ENCODE measurements around the gene TMEM132D. TPM values are rescaled to one million over a fixed set of nuclear protein-coding genes. Genes with fewer than 3 reads are reported as not detected.

Gene TMEM132D
- total RNA-seq, 4 donors from 2014 or later = 0.35 TPM; not detected in 3

- no peaks in the 10 kb centered on the region for H3K36me3 ChIP-seq
- no peak for TF ChIP-seq CTCF (IDR thresholded peaks at IDR 0.05)
- TF ChIP-seq POLR2A (IDR thresholded peaks at IDR 0.05) = no peak
- H3K27ac ChIP-seq = no peak overlapping the region
- H3K4me1 ChIP-seq = no peaks in the 10 kb centered on the region
- H3K27me3 ChIP-seq = no peaks in the 10 kb centered on the region
- no peak for DNase-seq
- no peaks in the 10 kb centered on the region for H3K9me3 ChIP-seq
- no peak overlapping the region for H3K4me3 ChIP-seq
- intact Hi-C loops (cut with DNase I; ENCODE audit: low total_unique reads) = no loop called here
Measured at GRCh38 chr12:129704232-129704830, 199.5 kb downstream of the TMEM132D start.

GRCh38 chr12:129701631-129702101, 202.2 kb downstream of the TMEM132D start:
- no peak for DNase-seq
- no peak overlapping the region for H3K27ac ChIP-seq
- no peaks in the 10 kb centered on the region for H3K9me3 ChIP-seq
- no peaks in the 10 kb centered on the region for H3K36me3 ChIP-seq
- no peaks in the 10 kb centered on the region for H3K27me3 ChIP-seq
- no peak overlapping the region for H3K4me3 ChIP-seq
- H3K4me1 ChIP-seq = no peaks in the 10 kb centered on the region
- intact Hi-C loops (cut with DNase I; ENCODE audit: low total_unique reads) = no loop called here
- TF ChIP-seq POLR2A (IDR thresholded peaks at IDR 0.05) = no peak
- TF ChIP-seq CTCF (IDR thresholded peaks at IDR 0.05) = no peak

- no peak for DNase-seq
- Histone ChIP-seq H3K4me3 (no peak overlapping the region), H3K36me3 (no peaks in the 10 kb centered on the region), H3K9me3 (no peaks in the 10 kb centered on the region), H3K27ac (no peak overlapping the region), H3K27me3 (no peaks in the 10 kb centered on the region), H3K4me1 (no peaks in the 10 kb centered on the region)
- TF ChIP-seq CTCF (IDR thresholded peaks at IDR 0.05) (no peak), POLR2A (IDR thresholded peaks at IDR 0.05) (no peak)
- intact Hi-C loops (cut with DNase I; ENCODE audit: low total_unique reads) = no loop called here
Measured at GRCh38 chr12:129700036-129700435, 203.8 kb downstream of the TMEM132D start.

GRCh38 chr12:129696926-129697325, 206.9 kb downstream of the TMEM132D start:
- Histone ChIP-seq H3K4me3 (no peak overlapping the region), H3K4me1 (no peaks in the 10 kb centered on the region), H3K9me3 (no peaks in the 10 kb centered on the region), H3K27me3 (no peaks in the 10 kb centered on the region), H3K36me3 (no peaks in the 10 kb centered on the region), H3K27ac (no peak overlapping the region)
- intact Hi-C loops (cut with DNase I; ENCODE audit: low total_unique reads) = no loop called here
- DNase-seq = no peak
- TF ChIP-seq POLR2A (IDR thresholded peaks at IDR 0.05) (no peak), CTCF (IDR thresholded peaks at IDR 0.05) (no peak)

GRCh38 chr12:129696405-129696804, 207.4 kb downstream of the TMEM132D start:
- Histone ChIP-seq H3K36me3 (no peaks in the 10 kb centered on the region), H3K27ac (no peak overlapping the region), H3K27me3 (no peaks in the 10 kb centered on the region), H3K9me3 (no peaks in the 10 kb centered on the region), H3K4me3 (no peak overlapping the region), H3K4me1 (no peaks in the 10 kb centered on the region)
- DNase-seq = no peak
- TF ChIP-seq POLR2A (IDR thresholded peaks at IDR 0.05) (no peak), CTCF (IDR thresholded peaks at IDR 0.05) (no peak)
- intact Hi-C loops (cut with DNase I; ENCODE audit: low total_unique reads) = no loop called here
